Measurements from ENCODE around the gene ABCA2.

ABCA2 gene

DNA sequence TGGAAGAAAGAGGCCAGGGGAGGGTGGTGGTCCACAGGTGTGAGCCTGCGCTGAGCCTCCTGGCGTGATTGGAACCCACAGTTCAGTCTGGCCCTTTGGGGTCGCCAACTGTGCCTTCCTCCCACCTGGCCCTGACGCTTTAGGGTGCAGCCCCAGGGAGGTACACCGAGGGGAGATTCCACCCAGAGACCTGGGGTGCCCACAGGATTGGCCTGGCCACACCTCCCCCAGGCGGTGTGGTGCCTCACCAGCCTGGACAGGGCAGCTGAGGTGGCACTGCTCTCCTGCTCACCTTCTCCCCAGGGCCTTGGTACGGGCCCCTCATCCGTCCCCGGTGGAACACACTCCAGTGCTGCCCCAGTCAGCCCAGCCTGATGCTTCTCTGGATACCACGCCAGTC is 30.7 kb downstream of the ABCA2 start:
- no peak for DNase-seq

DNA sequence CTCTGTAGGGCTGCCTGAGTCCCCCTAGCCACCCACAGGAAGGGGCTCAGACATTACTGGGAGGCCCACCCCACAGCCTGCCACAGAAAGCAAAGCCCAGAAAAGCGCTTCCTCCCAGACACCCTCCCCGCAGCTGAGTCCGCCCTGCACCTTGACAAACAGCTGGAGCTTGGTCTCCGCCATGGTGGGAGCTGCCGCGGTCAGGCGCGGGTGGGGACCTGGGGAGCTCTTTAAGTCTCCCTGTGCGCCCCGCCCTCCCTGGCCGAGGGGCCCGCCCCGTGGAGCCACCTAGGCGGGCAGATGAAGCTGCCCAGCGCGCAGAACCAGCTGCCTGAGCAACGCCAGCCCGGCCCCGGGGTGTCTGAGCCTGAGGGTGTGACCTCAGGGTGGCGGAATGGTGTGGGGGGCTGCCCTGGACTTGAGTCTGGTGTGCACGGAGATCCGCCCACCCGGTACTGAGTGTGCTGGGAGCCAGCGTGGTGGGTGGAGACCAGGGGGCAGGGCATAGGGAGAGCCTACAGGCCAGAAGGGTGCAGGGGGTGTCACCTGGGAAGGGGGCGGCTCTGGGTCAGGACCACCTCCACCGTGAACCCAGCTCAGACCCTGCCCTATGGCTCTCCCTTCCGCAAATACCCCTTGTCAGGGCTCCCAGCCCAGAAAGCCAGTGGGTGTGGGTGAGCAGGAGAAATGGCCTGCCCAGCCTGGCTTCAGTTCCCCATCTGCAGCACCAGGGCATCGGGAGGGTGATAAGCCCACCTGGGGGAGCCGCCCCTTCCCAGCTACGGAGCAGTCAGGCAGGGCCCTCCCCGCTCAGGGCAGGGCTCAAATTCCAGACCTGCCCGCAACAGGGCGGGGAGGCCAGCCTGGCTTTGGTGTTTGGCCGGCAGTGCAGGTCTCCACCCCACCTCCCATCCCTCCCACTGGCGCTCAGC is 31.4 kb downstream of the ABCA2 start, which contains the start of gene CLIC3:
TSS of gene CLIC3 (minus strand) at position 208 of the 932 bp plus-strand sequence. CDS start at position 183, 25 bp downstream.
- DNase-seq: peak; percentile 18 to 62 (median 40)

DNA sequence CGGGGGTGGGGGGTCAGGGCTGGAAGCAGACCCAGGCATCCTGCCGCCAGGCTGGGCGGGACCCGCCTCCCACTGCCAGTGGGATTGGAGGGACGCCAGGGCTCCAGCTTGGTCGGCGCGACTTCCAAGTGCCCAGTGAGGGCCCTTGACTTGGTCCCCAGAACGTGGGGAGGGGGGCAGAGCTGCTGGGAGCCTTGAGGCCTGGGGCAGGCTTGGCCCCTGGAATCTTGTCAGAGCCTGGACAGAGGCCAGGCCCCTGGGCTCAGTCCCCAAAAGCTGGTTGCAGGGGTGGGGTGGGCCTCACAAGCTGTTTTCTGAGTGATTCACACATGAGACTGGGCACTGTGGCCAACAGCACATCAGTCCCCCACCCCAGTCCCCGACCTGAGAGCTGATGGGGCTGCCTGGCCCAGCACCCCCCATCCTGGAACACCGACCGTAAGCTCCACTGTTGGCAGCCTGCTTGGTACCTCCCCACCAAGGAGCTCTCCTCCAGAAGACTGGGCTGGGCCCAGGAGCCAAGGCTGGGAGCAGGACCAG is 32.2 kb downstream of the ABCA2 start:
- DNase-seq: no peak

- no peak for DNase-seq
Measured at GRCh38 chr9:136995362-136995761, 32.7 kb downstream of the ABCA2 start.

DNA sequence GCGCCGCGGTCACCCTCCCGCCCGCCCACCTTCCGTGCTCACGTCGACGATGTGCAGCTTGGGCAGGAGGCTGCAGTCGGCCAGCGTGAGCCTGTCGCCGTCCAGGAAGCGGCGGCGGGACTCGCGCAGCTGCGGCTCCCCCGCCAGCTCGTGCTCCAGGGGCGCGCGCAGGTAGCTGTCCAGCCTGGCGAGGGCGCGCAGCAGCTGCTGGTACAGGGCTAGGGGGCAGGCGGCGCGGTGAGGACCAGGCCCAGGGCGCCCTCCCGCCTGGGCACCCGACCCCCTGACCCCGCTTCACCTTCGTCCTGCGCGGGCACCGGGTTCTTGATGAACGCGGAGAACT is 33.2 kb downstream of the ABCA2 start:
- no peak for DNase-seq

DNA sequence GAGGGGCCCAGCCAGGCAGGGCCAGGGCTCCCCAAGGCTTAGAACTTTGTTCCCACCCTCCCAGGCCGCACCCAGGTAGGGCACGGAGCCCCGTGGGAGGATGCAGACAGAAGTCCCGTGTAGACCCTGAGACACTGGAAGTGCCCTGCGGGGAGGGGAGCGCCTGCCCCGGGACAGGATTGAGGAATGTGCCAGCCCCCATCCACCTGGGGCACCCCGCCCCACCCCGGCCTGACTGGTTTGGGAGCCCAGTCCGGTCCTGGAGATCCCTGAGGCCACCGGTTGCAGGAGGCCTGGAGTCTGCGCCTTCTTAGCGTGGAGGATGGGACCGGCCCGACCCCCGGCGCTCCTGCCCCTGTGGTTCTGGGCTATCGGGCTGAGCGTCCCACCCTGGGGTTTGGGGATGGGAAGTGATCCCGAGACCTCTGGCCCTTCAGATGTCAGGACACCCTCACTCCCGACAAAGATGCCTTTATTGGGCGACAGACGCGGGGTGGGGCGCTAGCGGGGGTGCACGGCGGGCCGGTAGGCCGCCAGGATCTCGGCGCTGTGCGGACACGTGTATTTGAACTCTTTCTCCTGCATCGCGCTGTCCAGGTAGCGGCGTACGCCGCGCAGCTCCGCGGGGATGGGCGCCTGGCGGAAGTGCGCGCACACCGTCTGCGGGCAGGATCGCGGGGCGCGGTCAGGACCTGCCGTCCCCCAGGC is 33.7 kb downstream of the ABCA2 start:
- no peak for DNase-seq

GRCh38 chr9:136992819-136993369 is 35.1 kb downstream of the ABCA2 start:
- no peak for DNase-seq

DNA sequence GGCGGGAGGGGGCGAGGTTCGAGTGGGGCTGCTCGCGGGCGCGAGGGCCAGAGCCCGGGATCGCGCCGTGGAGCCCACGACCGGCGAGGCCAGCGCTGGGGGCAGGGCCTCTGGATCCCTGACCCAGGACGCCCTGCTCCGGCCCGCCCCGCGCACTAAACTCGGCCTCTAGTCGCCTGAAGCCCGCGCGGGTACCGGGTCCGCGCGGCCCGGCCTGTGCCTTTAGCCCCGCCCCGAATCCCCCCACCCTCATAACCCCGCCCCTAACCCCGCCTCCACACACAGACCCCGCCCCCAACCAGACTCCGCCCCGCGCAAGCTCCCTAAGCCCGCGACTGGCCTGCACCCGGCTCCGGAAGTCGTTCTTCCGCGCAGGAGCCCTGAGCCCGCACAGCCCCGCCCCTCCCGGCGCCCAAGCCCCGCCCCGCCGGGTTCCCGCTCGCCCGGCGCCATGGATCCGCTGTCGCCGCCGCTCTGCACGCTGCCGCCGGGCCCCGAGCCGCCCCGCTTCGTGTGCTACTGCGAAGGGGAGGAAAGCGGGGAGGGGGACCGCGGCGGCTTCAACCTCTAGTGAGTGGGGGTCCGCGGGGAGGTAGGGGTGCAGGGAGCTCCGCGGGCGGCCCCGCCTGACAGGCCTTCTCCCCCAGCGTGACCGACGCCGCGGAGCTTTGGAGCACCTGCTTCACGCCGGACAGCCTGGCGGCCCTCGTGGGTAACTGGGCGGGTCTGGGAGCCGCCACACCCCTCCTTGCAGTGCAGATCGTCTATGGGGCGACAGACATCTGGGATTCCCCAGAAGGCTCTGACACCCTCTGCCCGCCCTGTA is 35.8 kb downstream of the ABCA2 start, which contains the start of gene PAXX:
TSS of gene PAXX (plus strand) at position 430 of the 826 bp plus-strand sequence. CDS start at position 452, 22 bp downstream.
- peak; percentile 94 to 98 (median 96) for DNase-seq

DNA sequence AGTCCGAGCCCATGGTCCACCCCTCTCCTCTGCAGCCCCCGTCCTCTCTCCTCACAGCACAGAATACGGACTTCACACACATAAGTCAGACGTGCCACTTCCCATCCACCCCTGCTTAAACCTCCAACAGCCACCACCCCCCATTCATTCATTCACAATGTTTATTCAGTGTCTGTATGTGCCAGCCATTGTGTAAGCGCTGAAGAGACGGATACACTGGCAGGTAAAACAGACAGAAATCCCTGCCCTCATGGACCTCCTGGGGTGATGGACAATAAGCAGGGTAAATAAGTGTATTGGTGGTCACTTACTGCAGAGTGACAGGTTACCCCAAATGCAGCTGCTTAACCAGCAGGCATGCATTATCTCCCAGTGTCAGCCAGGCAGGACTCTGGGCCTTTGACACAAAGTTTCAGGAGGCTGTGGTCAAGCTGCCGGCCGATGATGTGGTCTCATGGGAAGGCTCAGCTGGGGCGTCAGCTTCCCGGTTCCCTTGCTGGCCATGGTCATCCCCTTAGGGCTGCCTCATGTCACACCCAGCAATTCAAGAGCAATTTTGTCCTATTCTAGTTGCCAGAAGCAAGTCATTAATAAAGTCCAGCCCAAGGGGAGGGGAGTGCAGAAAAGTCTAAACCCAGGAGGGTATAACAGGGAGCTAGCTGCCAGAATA is 37.7 kb downstream of the ABCA2 start:
- DNase-seq: no peak

- DNase-seq: no peak
Measured at GRCh38 chr9:136988872-136989271, 39.2 kb downstream of the ABCA2 start.

- DNase-seq: no peak
Measured at GRCh38 chr9:136985853-136986252, 42.2 kb downstream of the ABCA2 start.

DNA sequence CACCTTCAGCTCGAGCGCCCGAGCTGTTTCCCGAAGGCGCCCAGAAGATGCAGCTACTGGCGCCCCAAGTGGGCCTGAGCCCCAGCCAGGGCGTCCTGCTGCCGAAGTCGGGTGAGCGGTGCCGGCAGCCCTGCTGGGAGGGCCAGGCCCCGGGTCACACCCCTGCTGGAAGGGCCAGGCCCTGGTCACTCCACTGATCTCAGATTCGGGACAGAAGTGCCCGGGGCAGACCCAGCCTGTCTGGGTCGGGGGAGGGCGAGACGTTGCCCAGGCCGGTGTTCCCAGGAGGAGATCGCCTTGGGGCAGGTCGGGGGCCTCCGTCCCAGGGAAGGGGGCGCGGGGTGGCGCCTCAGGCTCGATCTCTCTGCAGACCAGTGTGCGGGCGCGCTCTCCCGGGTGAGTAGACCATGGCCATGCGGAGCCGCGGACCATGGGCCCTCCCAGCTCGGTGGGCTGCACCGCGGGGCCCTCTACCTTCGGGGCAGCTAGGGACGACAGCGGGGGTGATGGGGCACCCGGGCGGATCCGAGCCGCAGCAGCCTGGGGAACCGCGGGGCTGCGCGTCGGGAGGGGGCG is 42.9 kb downstream of the ABCA2 start:
- DNase-seq: peak in 1 of 4 experiments; percentile 34

DNA sequence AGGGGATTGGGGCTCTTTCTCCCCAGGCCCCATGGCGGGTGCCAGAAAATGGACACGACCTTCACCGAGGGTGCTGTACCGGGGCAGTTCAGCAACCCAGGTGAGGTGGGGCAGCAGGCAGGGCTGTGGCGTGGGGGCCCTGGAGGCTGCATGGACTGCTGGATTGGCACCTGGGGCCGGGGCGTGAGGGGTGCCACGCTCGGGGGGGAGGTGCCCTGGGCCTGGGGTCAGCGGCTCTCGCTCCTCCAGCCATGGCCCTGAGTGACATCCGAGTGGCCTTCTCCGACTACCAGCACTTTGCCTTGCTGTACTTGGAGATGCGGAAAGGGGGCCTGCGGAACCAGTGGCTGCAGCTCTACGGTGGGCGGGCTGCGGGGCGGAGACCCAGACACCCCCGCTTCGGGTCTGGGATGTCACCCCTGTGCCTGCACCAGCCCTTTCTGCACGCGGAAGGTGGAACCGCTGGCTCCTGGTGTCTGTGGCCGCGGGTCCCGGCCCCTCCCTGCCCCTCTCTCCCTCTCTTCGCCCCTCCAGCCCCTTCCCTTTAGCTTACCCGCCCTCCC is 43.5 kb downstream of the ABCA2 start:
- no peak for DNase-seq

DNA sequence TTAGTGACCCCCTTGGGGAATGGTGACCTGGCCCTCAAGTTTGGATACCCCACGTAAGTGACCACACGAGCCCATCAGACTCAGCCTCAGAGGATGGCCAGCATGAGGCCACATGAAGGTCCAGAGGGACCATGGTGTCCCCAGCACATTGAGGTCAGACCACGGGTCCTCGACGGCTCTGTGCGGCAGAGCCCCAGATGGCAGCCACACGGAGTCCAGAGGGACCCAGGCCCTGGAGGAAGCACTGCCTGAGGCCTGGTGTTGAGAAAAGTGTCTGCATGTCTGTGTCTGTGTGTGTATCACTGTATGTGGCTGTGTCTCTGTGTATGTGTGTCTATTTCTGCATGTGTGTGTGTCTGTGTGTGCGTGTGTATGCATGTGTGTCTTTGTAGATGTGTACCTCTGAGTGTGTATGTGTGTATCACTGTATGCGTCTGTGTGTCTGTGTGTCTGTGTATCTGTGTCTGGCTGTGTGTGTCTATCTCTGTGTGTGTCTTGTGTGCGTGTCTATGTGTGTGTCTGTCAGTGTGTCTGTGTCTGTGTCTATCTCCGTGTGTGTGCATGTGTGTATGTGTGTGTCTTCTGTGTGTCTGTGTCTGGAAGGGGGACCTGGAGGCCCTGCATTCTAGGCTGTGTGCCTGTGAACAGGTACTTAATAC is 44.3 kb downstream of the ABCA2 start:
- DNase-seq: no peak

DNA sequence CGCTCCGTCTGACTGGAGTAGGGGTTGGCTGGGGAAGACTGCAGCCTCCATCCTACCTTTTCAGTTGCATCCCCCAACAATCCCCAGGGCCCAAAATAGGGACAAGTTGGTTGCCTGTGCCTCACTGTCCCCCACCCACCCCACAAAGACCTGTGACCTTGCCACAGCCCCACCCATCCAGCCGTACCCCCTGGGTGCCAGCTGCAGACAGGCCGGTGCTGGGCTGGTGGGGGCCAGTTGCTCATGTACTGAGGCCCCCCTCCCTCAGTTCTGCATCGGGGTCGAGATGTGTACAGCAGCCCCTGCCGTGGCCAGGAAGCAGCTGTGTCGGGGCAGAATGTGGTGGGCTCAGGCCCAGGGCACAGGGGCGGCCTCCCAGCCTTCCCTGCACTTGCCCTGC is 44.9 kb downstream of the ABCA2 start:
- no peak for DNase-seq

DNA sequence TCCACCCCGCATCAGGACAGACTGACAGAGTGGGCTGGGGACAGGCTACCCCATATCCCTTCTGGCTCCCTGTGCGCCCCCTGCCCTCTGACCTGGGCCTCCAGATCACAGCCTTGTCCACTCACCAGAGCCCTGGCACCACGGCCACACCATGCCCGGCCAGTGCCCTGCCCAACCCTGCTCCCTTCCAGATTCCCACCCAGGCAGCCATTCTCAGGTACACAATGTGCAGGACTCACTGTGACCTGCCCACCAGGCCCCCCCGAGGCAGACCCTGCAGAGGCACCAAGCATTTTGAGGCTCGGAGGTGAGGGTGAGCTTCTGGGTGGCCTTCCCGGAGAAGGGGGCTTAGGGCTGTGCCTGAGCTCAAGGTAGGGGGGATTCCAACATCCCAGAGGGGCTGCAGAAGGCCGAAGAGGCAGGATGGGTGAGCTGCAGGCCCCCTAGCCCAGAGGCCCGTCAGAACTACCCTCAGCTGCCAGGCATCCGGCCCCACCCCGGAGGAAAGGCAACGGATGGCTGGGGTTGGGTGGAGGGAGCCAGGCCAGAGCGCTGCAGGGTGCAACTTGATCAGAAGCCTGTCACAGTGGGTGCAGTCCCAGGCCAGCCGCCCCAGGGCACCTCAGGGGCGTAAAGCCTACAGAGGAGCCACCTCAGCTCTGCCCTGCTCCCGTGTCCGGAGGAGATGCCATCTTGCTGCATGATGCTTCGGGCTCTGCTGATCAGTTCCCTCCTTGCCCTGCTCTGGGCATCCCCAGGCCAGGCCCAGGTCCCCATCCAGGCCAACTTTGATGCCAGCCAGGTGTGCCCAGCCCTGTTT is 45.6 kb downstream of the ABCA2 start, which contains the start of gene LCNL1:
TSS of gene LCNL1 (plus strand) at position 762 of the 820 bp plus-strand sequence. CDS start 594 bp downstream, outside the sequence.
- no peak for DNase-seq

DNA sequence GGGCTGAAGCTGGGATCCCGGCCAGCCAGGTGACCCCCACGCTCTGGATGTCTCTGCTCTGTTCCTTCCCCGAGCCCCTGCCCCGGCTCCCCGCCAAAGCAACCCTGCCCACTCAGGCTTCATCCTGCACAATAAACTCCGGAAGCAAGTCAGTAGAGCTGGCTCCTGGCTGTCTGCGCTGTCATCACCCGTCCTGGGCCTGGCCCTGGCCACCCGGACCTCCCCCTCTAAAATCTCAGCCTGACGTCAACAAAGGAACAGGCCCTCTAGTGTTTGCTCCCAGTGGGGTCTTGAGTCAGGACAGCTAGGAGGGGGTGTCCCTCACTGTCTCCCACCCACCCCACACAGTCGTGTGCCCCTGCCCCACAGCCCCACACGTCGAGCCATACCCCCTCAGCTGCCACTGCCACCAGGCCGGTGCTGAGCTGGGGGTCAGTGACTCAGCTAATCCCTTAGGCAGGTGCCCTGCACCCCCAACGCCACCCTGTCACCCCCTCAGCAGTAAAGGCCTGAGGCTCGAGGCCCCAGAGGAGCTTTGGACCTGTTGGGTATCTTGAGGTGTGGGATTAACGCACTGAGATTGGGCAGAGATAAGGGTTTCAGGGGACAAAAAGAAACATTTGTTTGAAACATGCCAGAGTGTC is 46.3 kb downstream of the ABCA2 start:
- no peak for DNase-seq

- DNase-seq: no peak
Measured at GRCh38 chr9:136980669-136981478, 47.2 kb downstream of the ABCA2 start.
